ENCODE results near the gene KAT2B.

KAT2B gene

GRCh38 chr3:20066850-20067617 is 26.8 kb downstream of the KAT2B start:
- DNase-seq: no peak

- DNase-seq: no peak
These were observed 28.4 kb downstream of the KAT2B start for GRCh38 chr3:20068512-20069177.

GRCh38 chr3:20069178-20069532 is 28.9 kb downstream of the KAT2B start:
- DNase-seq: no peak

- no peak for DNase-seq
These were observed 30.9 kb downstream of the KAT2B start for GRCh38 chr3:20071175-20071574.

GRCh38 chr3:20072422-20072821 is 32.2 kb downstream of the KAT2B start:
- DNase-seq: no peak

- DNase-seq: no peak
These were observed 32.8 kb downstream of the KAT2B start for GRCh38 chr3:20073068-20073467.

GRCh38 chr3:20073683-20074082 is 33.4 kb downstream of the KAT2B start:
- no peak for DNase-seq

- no peak for DNase-seq
These were observed 34.2 kb downstream of the KAT2B start for GRCh38 chr3:20074226-20075063.

GRCh38 chr3:20075197-20075596 is 35.0 kb downstream of the KAT2B start:
- no peak for DNase-seq

- no peak for DNase-seq
These were observed 36.2 kb downstream of the KAT2B start for GRCh38 chr3:20076296-20076997.

GRCh38 chr3:20077068-20077467 is 36.8 kb downstream of the KAT2B start:
- DNase-seq: no peak

GRCh38 chr3:20078194-20078714 is 38.0 kb downstream of the KAT2B start:
- DNase-seq: no peak

GRCh38 chr3:20079621-20080020 is 39.4 kb downstream of the KAT2B start:
- DNase-seq: no peak

GRCh38 chr3:20080956-20081554 is 40.8 kb downstream of the KAT2B start:
- DNase-seq: peak; percentile 7

GRCh38 chr3:20083253-20083652 is 43.0 kb downstream of the KAT2B start:
- DNase-seq: no peak

GRCh38 chr3:20083953-20084352 is 43.7 kb downstream of the KAT2B start:
- no peak for DNase-seq

GRCh38 chr3:20091331-20092047 is 51.2 kb downstream of the KAT2B start:
- DNase-seq: no peak

GRCh38 chr3:20095470-20095869 is 55.2 kb downstream of the KAT2B start:
- no peak for DNase-seq

- no peak for DNase-seq
These were observed 56.0 kb downstream of the KAT2B start for GRCh38 chr3:20096135-20096685.

GRCh38 chr3:20097015-20097414 is 56.8 kb downstream of the KAT2B start:
- no peak for DNase-seq

GRCh38 chr3:20099060-20099459 is 58.8 kb downstream of the KAT2B start:
- DNase-seq: no peak

Data from stimulated activated naive CD4-positive, alpha-beta T cell treated with Interleukin-2 at 50 U/mL for 16 hours (primary cell).